ENCODE results near the gene KRTAP10-2.
"Not testable (repeated sequence)": the region's sequence is repeated elsewhere in the genome, so short reads cannot be mapped to it uniquely, and the experiment has no call there.

Gene KRTAP10-2, protein sequence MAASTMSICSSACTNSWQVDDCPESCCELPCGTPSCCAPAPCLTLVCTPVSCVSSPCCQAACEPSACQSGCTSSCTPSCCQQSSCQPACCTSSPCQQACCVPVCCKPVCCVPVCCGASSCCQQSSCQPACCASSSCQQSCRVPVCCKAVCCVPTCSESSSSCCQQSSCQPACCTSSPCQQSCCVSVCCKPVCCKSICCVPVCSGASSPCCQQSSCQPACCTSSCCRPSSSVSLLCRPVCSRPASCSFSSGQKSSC

DNA sequence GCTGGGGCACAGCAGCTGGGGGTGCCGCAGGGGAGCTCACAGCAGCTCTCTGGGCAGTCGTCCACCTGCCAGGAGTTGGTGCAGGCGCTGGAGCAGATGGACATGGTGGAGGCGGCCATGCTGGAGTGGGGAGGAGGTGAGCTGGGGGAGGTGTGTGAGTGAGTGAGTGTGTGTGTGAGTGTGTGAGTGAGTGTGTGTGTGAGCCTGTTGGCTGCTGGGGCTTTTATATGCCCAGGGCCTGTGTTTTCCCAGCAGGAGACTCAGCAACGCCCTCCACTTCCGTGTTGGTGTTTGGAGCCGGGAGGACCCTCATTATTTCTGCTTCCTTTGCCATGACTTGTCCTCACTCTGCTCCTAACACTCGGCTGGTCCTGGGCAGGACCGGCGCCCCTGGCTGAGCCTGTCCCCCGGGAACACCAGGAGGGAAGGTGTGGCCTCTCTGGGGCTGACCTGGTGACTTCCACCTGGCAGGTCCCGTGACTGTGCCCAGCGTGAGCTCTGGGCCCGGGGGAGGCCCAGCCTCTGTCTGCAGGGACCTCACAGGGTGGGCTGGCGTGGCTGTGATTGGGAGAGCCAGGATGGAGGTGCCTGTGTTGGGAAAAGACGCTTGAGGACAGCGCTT lies at the start of gene KRTAP10-2:
KRTAP10-2 (minus strand) TSS at position 166 of the 622 bp plus-strand sequence; CDS start at position 119, 47 bp downstream.
- no peak for DNase-seq

DNA sequence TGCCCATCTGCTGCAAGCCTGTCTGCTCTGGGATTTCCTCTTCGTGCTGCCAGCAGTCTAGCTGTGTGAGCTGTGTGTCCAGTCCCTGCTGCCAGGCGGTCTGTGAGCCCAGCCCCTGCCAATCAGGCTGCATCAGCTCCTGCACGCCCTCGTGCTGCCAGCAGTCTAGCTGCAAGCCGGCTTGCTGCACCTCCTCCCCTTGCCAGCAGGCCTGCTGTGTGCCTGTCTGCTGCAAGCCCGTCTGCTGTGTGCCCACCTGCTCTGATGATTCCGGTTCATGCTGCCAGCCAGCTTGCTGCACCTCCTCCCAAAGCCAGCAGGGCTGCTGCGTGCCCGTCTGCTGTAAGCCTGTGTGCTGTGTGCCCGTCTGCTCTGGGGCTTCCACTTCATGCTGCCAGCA lies 49.8 kb upstream of the KRTAP10-2 start:
- not testable (repeated sequence) for DNase-seq

DNA sequence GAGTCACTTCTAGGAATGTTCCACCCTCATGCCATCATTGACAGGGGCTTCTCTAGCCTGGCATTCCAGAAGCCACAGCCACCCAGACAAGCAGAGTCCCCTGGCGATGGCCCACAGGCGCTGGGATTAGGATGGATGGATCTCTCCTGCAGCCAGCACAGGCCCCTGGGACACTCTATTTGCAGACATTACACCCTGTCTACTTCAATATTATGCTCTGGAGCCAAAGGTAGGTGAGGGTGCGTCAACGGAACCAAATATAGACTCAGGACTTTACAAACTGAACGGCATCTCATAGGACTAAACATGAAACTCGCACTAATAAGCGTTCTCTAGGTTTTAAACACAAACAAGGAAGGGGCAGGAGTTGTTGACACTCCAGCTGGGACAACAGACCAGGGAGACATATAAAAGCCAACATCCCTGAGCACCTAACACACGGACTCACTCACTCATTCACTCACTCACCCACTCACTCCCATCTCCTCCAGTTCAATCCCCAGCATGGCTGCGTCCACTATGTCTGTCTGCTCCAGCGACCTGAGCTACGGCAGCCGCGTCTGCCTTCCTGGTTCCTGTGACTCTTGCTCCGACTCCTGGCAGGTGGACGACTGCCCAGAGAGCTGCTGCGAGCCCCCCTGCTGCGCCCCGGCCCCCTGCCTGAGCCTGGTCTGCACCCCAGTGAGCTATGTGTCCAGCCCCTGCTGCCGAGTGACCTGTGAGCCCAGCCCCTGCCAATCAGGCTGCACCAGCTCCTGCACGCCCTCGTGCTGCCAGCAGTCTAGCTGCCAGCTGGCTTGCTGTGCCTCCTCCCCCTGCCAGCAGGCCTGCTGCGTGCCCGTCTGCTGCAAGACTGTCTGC lies 49.0 kb upstream of the KRTAP10-2 start, which contains the start of gene KRTAP10-7:
KRTAP10-7 (plus strand) TSS at position 480 of the 861 bp plus-strand sequence; CDS start at position 505, 25 bp downstream.
- DNase-seq = not testable (repeated sequence)

DNA sequence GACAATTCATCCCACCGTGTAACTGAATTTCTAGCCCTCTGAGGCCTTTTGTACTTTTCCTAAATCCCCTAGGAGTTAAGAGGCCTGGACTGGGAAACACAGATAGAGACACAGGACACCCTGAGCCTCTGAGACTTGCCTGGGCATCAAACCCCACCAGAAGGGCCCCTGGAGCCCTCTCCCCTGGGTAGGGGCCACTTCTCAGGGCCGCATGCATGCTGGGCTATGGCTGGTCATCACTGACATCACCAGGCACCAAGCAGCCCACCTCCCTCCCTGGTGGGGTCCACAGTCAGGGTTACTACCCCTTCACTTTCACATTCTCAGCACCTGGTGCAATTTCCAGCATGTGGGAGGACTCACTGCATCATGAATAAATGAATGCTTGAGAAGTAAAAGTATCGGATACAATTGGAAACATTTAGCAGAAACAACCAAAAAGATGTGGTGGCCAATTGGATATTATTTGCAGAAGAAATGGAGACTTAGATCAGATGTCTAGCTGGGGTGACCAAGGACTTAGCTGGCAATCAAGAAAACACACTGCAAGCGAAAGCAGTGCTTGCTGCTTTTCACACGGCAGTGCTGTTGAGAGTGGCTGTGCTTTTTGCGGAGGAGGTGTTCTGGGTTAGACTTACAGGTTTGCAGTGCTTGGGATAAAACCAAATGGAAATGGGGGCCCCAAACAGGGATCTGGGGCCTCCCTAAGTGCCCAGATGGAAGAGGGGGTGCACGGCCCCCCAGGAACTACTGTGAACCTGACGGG lies 48.1 kb upstream of the KRTAP10-2 start:
- DNase-seq = no peak

DNA sequence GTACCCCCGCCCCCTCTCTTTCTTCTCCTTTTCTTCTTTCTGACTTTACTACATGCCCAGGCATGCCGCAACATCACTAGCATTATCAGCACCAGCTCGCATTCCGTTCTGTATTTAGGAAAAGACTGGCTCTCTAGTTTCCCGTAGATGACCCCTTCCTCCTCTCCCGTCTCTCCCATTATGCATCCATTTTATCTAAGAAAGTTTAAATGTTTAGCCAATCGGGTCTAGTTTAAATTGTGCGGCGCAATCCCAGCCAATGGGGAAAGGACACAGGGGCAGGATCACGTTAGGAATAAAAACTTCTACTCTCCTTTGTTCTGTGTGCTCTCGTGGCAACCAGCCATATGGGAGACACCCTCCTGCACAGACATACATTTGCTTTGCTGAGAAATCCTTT lies 46.8 kb upstream of the KRTAP10-2 start:
- no peak for DNase-seq

DNA sequence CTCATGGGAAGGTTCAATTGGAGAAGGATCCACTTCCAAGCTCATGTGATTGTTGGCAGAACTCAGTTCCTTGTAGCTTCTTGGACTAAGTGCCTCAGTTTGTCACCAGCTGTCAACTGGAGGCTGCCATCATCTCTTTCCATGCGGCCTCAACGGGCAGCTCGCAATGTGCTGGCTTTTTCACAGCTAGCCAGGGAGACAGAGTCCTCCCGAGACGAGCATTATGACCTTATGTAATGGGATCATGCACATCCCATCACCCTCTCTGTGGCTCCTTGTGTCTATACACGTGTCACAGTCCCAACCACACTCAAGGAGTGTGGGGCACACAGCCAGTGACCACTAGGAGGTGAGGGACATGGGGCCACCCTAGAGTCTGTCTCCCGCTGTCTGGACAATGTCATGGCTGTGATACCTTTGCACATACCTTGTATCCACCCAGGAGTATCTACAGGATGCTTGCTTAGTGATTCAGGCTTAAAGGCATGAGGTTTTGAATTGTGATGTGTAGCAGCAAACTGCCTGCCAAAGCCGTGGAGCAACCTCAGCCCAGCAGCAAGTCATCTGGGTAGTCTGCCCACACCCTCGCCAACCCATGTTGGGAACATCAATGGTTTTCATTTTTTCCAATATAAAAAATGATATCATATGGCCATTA lies 44.9 kb upstream of the KRTAP10-2 start:
- no peak for DNase-seq

DNA sequence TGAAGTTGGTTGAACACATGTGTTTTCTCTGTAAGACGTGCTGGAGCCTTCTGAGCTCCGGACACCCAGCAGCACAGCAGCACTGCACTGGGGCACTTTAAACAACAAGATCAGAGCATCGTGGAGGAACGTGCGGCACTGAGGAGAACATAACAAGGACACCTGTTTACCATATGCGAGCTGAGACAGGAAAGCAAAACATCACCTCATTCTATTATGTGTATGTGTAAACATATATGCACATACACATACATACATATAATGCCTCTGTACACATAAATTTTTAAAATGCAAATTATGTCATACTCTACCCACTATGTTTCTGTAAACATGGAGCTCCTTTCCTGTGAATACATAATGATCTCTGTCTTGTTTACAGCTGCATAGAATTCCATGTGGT lies 44.2 kb upstream of the KRTAP10-2 start:
- DNase-seq = no peak

DNA sequence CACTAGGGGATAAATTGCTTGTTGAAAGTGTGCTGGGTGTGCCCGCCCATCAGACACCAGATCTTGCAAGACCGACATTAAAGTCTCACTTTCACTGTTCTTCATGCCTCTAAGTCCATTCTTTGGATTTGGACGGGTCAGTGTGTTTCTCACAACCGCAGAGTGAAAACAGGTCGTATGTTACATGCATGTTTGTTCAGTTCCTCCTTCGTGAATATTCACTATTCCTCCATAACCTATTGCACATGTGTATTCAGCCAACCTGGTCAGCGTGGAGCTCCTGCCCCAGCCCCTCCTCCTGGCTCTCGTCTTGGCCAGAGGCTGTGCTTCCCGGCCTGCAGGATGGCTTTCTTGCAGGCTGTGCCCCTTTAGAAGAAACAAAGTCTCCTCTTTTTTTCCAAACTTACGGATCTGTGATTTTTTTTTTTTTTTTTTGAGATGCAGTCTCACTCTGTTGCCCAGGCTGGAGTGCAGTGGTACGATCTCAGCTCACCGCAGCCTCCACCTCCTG lies 43.2 kb upstream of the KRTAP10-2 start:
- no peak for DNase-seq

DNA sequence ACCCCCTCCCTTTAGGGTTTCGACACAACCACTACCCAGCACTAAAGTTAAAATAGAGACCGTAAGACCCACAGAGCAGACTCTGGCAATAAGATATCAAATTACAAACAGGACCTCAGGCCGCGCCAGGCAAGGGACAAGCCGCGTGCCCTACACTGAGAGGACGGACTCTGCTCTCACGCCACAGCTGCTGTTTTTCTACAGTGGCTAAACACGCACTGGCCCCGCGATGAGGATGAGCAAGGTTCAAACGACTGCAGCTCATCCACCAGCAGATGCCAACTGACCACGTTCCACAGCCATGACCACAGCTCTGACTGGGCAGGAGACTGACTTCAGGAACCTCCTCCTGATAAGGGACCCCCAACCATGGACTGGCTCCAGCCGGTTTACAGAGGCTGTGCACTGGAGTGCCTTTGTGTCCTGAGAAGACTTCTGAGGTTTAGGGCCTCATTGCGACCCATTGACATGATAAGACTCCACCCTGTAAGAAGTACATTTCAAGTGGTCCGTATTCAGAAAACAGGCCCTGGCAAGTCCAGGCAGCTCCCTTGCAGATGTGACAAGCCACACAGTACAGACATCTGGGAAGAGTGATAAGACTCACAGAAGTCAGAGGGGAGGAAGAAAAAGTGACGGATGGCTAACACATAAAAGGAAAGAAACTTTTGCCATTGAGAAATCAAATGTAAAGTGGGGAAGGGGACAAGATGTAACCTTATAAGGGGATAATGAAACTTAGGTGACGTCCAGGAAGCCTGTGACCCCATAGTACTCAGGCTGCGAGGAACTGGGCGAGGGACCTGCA lies 42.5 kb upstream of the KRTAP10-2 start:
- no peak for DNase-seq

DNA sequence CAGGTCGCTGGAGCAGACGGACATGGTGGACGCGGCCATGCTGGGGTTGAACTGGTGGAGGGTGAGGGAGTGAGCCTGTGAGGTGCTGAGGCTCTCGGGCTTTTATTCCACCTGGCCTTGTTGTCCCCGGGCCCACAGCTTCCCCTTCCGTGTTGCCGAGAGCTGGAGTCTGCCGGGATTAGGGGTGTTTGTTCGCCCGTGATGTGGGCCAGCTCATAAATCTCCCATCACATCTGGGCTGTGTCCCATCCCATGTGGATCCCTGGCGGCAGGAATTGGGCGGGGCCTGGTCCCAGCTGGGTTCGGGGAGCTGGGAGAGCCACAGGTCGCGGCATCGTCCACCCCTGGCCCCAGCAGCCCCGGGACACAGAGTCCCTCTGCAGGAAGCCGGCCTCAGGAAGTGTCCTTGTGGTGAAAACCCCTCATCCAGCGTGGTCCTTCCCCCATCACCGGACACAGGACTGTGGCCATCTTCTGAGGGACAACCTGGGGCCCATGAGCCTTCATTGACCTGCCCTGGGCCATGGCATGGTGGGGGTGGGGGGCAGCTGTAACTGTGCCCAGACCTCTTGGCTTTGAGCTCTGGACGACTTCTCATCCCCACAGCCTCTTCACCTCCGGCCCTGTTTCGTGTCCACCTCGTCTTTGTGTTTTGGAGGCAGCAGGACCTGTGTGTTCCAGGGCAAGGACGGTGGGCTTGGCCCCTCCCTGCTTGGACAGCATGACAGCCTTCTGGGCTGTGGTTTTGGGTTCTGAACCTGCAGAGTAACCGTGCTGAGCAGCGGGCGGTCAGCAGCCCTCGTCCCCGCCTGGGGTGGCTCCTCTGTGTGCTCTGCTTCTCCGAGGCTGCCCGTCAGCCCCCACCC lies 41.4 kb upstream of the KRTAP10-2 start, which contains the start of gene KRTAP10-6:
KRTAP10-6 (minus strand) TSS at position 60 of the 866 bp plus-strand sequence; CDS start at position 39, 21 bp downstream.
- no peak for DNase-seq

DNA sequence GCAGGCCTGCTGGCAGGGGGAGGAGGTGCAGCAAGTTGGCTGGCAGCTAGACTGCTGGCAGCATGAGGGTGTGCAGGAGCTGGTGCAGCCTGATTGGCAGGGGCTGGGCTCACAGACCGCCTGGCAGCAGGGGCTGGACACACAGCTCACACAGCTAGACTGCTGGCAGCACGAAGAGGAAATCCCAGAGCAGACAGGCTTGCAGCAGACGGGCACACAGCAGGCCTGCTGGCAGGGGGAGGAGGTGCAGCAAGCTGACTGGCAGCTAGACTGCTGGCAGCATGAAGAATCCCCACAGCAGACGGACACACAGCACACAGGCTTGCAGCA lies 40.5 kb upstream of the KRTAP10-2 start:
- DNase-seq = not testable (repeated sequence)

DNA sequence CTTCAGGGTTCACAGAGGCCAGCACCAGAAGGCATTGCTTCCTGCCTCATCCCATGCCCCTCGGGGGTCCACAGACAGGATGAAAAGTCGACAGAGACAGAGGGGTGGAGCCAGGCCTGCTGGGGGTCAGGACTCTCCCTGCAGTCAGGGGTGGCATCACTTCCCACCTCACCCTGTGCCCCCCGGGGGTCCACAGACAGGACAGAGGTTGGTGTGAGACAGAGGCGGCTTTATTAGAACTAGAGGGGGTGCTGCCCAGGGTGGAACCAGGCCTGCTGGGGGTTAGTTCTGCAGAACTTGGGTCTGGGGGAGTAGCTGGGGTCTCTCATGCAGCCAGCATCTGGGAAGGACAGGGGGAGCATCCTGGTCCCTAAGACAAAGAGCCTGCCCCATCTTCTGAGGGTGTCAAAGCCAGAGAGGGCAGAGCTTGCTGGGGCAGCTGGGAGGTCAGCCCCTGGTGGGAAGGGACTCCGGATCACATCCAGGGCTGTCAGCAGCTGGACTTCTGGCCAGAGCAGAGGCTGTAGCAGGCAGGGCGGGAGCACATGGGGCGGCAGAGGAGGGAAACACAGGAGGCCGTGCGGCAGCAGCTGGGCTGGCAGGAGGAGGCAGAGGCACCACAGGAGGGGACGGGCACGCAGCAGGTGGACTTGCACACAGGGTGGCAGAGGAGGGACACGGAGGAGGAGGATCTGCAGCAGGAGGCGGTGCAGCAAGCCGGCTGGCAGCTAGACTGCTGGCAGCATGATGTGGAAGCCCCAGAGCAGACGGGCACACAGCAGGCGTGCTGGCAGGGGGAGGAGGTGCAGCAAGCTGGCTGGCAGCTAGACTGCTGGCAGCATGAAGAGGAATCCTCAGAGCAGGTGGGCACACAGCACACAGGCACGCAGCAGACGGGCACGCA lies 39.8 kb upstream of the KRTAP10-2 start:
- DNase-seq = not testable (repeated sequence)

DNA sequence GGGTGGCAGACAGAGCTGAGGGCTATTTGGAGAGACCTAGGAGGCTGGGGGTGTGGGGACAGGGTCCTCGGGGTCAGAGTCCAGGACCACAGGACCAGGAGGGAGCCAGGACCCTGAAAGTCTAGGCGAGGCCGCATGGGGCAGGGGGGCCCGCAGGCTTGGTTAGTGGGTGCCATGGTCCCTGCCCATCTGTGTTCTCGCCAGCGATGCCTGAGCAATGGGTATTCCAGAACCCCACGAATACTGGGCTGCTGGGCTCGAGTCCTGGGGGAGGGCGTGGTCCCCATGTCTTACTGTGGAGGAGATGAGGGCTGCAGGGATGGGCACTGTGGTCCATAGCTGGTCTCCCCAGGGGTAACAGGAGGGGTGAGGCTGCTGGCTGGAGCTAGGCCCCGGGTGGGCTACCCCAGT lies 39.0 kb upstream of the KRTAP10-2 start:
- no peak for DNase-seq

DNA sequence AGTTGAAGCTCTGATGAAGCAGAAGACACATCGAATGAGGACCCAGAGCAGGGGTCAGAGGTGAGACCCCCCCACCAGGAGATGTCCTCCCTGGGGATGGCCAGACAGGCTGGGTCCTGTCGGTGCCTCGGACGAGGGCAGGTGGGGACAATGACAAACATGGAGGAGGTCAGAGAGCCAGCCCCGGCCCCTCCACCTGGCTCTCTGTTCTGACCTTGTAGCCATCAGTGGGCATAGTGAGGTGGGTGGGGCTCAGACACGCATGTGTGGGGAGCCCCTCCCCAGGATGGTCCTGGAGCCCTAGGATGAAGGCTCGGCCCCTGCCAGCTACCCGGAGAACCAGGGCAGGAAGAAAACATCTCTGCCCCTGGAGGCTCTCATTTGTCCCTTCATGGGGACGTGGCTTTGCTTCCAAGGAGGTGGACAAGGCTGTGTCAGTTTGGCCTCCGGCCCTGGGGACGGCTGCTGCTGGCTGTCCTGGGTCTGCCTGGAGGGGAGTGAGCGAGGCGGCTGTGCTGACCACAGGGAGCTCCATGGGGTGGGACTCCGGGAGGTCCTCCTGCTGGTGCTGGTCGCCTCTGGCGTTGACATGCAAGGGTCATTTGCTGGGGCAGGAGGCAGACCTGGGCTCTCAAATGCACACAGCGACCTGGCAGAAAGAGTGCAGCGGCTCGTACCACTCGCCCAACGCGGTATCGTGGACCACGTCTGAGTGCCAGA lies 38.4 kb upstream of the KRTAP10-2 start:
- no peak for DNase-seq

DNA sequence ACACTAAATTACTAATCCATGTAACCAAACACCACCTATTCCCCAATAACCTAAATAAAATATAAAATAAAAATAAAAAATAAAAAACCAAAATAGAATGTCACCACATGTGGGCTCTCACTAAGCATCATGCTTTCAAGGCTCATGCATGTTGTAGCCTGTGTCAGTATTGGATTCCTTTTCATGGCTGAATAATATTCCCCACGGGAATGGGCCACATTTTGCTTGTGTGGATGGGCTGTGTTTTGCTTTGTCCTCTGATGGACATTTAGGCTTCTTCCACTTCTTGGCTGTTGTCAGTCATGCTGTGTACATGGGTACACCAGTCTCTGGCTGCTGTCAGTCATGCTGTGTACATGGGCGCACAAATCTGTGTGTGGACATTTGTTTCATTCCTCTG lies 37.8 kb upstream of the KRTAP10-2 start:
- DNase-seq = no peak

DNA sequence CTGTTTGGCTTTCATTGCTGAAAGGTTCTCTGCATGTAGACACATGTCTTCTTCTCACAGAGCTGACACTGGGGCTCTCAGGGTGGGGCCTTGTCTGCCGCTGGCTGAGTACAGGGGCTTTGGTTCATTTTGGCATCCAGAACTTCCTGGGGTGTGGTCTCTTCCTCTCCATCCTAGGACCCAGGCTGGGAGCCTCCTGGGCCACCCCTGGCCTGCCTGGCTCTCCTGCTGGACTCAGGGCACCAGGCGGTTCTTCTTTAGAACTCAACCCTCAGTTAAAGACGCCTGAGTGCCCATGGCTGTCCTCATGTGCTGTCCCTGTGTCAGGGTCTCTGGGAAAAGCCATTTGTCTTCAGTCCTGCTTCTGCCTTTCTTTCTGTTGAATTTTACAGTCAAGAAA lies 34.6 kb upstream of the KRTAP10-2 start:
- DNase-seq = no peak

DNA sequence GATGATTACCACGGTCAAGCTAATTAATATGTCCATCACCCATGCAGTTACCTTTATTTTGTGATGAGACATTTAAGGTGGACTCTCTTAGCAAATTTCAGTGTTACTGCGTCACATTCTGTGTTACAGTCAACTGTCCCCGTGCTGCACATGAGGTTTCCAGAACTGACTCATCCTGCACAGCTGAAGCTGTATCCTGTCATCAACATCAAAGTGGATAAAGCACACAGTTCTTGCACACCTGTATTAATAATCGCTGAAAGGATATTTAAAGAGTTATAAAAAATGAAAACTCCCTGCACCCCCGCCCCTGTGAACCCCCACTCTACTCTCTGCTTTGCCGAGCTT lies 32.5 kb upstream of the KRTAP10-2 start:
- no peak for DNase-seq

DNA sequence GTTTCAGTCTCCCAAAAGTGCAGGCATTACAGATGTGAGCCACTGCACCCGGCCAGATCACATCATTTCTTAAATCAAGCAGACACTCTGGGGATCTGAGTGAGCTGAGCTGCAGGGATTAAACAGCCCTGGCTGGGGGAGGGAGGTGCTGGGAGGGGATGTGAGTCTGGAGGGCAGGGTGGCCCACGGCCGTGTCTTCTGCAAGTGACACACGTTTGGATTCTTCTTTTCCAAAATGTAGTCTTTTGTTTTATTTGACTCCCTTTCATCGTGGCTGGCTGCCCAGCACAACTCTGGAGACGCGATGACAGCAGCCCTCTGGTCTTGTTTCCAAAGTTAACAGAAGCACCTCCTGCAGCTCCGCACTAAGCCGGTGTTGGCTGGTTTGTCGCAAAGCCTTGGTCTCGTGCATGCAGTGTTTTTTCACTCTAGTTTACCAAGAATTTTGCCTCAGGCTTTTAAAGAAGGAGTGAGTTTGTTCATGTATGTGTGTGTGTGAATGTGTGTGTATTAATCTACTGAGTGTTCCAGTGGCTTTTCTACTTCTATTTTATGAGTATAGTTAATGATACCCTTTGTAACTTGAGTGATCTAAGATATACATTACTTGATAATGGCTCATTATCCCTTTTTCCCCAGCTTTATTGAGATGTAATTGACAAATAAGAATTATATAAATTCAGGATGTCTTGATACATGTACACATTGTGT lies 31.9 kb upstream of the KRTAP10-2 start:
- no peak for DNase-seq
